Measurements from ENCODE around the gene MIAT.
"Not testable (repeated sequence)": the region's sequence is repeated elsewhere in the genome, so short reads cannot be mapped to it uniquely, and the experiment has no call there.

- TF ChIP-seq EZH2 (optimal IDR thresholded peaks at IDR 0.05; ENCODE audit: low read depth, low read length); EZH2phosphoT487 (IDR thresholded peaks at IDR 0.05; ENCODE audit: low read length): not testable (repeated sequence)
- TF ChIP-seq, protein P1, sequence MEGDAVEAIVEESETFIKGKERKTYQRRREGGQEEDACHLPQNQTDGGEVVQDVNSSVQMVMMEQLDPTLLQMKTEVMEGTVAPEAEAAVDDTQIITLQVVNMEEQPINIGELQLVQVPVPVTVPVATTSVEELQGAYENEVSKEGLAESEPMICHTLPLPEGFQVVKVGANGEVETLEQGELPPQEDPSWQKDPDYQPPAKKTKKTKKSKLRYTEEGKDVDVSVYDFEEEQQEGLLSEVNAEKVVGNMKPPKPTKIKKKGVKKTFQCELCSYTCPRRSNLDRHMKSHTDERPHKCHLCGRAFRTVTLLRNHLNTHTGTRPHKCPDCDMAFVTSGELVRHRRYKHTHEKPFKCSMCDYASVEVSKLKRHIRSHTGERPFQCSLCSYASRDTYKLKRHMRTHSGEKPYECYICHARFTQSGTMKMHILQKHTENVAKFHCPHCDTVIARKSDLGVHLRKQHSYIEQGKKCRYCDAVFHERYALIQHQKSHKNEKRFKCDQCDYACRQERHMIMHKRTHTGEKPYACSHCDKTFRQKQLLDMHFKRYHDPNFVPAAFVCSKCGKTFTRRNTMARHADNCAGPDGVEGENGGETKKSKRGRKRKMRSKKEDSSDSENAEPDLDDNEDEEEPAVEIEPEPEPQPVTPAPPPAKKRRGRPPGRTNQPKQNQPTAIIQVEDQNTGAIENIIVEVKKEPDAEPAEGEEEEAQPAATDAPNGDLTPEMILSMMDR (IDR thresholded peaks at IDR 0.05; ENCODE audit: low read length) = not testable (repeated sequence)
Measured at GRCh38 chr22:26613753-26614152, 43.6 kb upstream of the MIAT start.
